ENCODE measurements around the gene AUTS2. TPM values are rescaled to one million over a fixed set of nuclear protein-coding genes. Genes with fewer than 3 reads are reported as not detected.

Gene AUTS2
- total and polyA plus RNA-seq, 2 of the 8 experiments (the other 6 are each of a cell fraction or from before 2014, with no cell fraction given): 25.9 to 101 TPM

DNA sequence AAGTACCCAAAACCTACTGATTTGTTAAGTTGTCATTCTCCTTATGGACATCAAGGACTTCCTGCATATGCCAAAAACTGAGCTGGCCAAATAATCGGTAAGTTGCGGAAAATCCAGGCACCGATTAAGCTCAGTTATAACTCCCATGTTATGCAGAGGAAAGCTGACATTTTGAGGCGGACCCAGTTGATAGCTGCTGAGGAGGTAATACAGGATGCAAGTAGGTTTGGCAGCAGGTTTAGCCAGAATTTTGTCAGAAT lies 808.6 kb downstream of the AUTS2 start:
- Histone ChIP-seq H4K20me1 (replicated peaks in 1 of 2; ENCODE audit: control insufficient read depth in 1 of 2, insufficient read depth in 2 of 2, low read length in 2 of 2) (no peaks in the 10 kb centered on the region), H3K23ac (ENCODE audit: insufficient read length) (no peak overlapping the region), H3K9ac (replicated peaks in 1 of 4; ENCODE audit: extremely low read depth in 1 of 4, low read depth in 3 of 4, low read length in 3 of 4) (no peak overlapping the region), H4K8ac (ENCODE audit: extremely low read depth, insufficient read depth, low read length) (no peak overlapping the region), H3K27me3 (replicated peaks in 1 of 4; ENCODE audit: control insufficient read depth in 3 of 4, extremely low read depth in 1 of 4, insufficient read depth in 3 of 4, low read length in 3 of 4) (no peaks in the 10 kb centered on the region), H3K4me3 (ENCODE audit: extremely low read depth in 1 of 4, insufficient read depth in 2 of 4, low read depth in 3 of 4, low read length in 4 of 4) (no peak overlapping the region), H3K4me2 (ENCODE audit: insufficient read depth in 1 of 2, low read depth in 2 of 2, low read length in 2 of 2) (no peak overlapping the region), H3K27ac (ENCODE audit: low read depth, low read length) (no peak overlapping the region), H3K18ac (ENCODE audit: extremely low read depth, low read length) (no peak overlapping the region), H3K36me3 (ENCODE audit: control insufficient read depth in 2 of 4, insufficient read depth in 4 of 4, low read length in 3 of 4) (no peaks in the 10 kb centered on the region), H3K14ac (ENCODE audit: insufficient read length) (no peak overlapping the region), H3K4ac (replicated peaks; ENCODE audit: insufficient read length, low read depth, low read length) (no peak overlapping the region), H2BK20ac (ENCODE audit: low read length) (no peak overlapping the region), H2AK5ac (ENCODE audit: low read depth, low read length) (no peak overlapping the region), H2BK12ac (ENCODE audit: low read depth, low read length) (no peak overlapping the region), H3K9me3 (ENCODE audit: insufficient read depth in 2 of 2, low read depth in 1 of 2, low read length in 1 of 2) (no peaks in the 10 kb centered on the region), H2AFZ (ENCODE audit: low read length) (no peak overlapping the region), H3K23me2 (ENCODE audit: low read depth, low read length) (no peaks in the 10 kb centered on the region), H4K5ac (ENCODE audit: insufficient read length, low read depth, low read length) (no peak overlapping the region), H3K56ac (replicated peaks; ENCODE audit: insufficient read length, low read depth, low read length) (no peak overlapping the region), H4K91ac (replicated peaks; ENCODE audit: insufficient read length, low read length) (no peak overlapping the region), H2BK5ac (ENCODE audit: low read depth, low read length) (no peak overlapping the region), H2BK120ac (replicated peaks; ENCODE audit: low read depth, low read length) (no peak overlapping the region), H3K79me1 (ENCODE audit: low read depth, low read length) (no peaks in the 10 kb centered on the region), H3K79me2 (ENCODE audit: control insufficient read depth in 1 of 2, insufficient read depth in 2 of 2, low read length in 2 of 2) (no peaks in the 10 kb centered on the region), H2BK15ac (ENCODE audit: low read length) (no peak overlapping the region), H3K4me1 (replicated peaks in 1 of 4; ENCODE audit: control insufficient read depth in 3 of 4, insufficient read depth in 4 of 4, low read length in 3 of 4) (no peaks in the 10 kb centered on the region)
- POLR2A ChIA-PET (ENCODE audit: partially characterized antibody): no interaction called here
- DNase-seq (ENCODE audit: low read depth in 1 of 2, low spot score in 2 of 2): no peak
- CTCF ChIA-PET (ENCODE audit: partially characterized antibody): interaction anchor here (0.6 to 1.6 kb wide), 4 partner anchors 8 to 688 kb away, joined by 3 to 4 read pairs (median 3); no protein-coding TSS in a partner anchor
- 91% methylated on average over 4 of the region's 4 CpGs; no CpG with 5 or more reads in 1 of the 2 experiments for WGBS, 2 experiments (ENCODE audit: extremely low coverage in 1 of 2, insufficient coverage in 1 of 2, insufficient read length in 1 of 2, insufficient replicate concordance in 2 of 2, low coverage in 1 of 2, low lambda C conversion rate in 2 of 2, missing lambda C conversion rate in 1 of 2)
- no peak for FAIRE-seq
- TF ChIP-seq, protein P1, sequence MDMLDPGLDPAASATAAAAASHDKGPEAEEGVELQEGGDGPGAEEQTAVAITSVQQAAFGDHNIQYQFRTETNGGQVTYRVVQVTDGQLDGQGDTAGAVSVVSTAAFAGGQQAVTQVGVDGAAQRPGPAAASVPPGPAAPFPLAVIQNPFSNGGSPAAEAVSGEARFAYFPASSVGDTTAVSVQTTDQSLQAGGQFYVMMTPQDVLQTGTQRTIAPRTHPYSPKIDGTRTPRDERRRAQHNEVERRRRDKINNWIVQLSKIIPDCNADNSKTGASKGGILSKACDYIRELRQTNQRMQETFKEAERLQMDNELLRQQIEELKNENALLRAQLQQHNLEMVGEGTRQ (IDR thresholded peaks at IDR 0.05; ENCODE audit: low read length): no peak
- TF ChIP-seq TBP (IDR thresholded peaks at IDR 0.05; ENCODE audit: low read depth, low read length) (no peak), SIX5 (IDR thresholded peaks at IDR 0.05; ENCODE audit: low read depth, low read length) (no peak), JUND (IDR thresholded peaks at IDR 0.05; ENCODE audit: low read length) (no peak), KDM1A (IDR thresholded peaks at IDR 0.05; ENCODE audit: borderline replicate concordance, low read length) (no peak), CTBP2 (IDR thresholded peaks at IDR 0.05; ENCODE audit: borderline replicate concordance, insufficient read depth, insufficient read length, low read length) (no peak), ZNF274 (IDR thresholded peaks at IDR 0.05; ENCODE audit: borderline replicate concordance, extremely low read depth, low read length) (no peak), ASH2L (IDR thresholded peaks at IDR 0.05; ENCODE audit: low read length) (no peak), SP4 (IDR thresholded peaks at IDR 0.05; ENCODE audit: low read length) (no peak), NANOG (IDR thresholded peaks at IDR 0.05; ENCODE audit: insufficient read depth, low read depth, low read length, poor library complexity, severe bottlenecking) (no peak), SIN3A (conservative IDR thresholded peaks at IDR 0.05 in 1 of 2, IDR thresholded peaks at IDR 0.05 in 1 of 2; ENCODE audit: low read depth in 1 of 2, low read length in 2 of 2) (no peak), SP1 (IDR thresholded peaks at IDR 0.05; ENCODE audit: low read depth, low read length) (no peak), BACH1 (IDR thresholded peaks at IDR 0.05; ENCODE audit: low read length) (no peak), BCL11A (IDR thresholded peaks at IDR 0.05; ENCODE audit: low read depth in 2 of 2, low read length in 2 of 2) (no peak), POLR2A (IDR thresholded peaks at IDR 0.05; ENCODE audit: control extremely low read depth in 1 of 2, low read depth in 2 of 2, low read length in 2 of 2) (no peak), FOSL1 (IDR thresholded peaks at IDR 0.05; ENCODE audit: insufficient read depth, low read depth, low read length) (no peak)
